B cell (primary cell): ENCODE data around the gene PAX4. TPM values are rescaled to one million over a fixed set of nuclear protein-coding genes. Genes with fewer than 3 reads are reported as not detected.
"Not testable (repeated sequence)": the region's sequence is repeated elsewhere in the genome, so short reads cannot be mapped to it uniquely, and the experiment has no call there.

Experiments used
- ATAC-seq: fragments of 200-7000 bp; cut with Tn5 transposase; one replicate; pipeline ENCODE4 v1.10.0; 2021; ENCODE audit warnings: low read depth, mild to moderate bottlenecking, moderate number of reproducible peaks, moderate library complexity
- CTCF ChIA-PET: fragments of 350-600 bp; sonication (Branson Sonifier 250); formaldehyde crosslinking; loops from one replicate; lab custom pipeline; 2021; ENCODE audit warnings: antibody characterized with exemption, inconsistent platforms; lab: Charles Lee
- POLR2A ChIA-PET: fragments of 350-600 bp; sonication (Branson Sonifier 250); formaldehyde crosslinking; loops from one replicate; lab custom pipeline; 2021; ENCODE audit warnings: antibody characterized with exemption; lab: Charles Lee
- DNase-seq: peaks from one replicate; pipeline ENCODE4 v3.0.0; 2013
- H2AFZ ChIP-seq: 2 replicates; pipeline ENCODE4 v1.6.1; 2012; ENCODE audit warnings: mild to moderate bottlenecking, low read depth, low read length; ENCODE audit not compliant: insufficient read depth, poor library complexity, severe bottlenecking
- H3K27ac ChIP-seq, 2 donors: 1 replicate in 1 of 2; 2 replicates in 1 of 2; pipeline ENCODE4 v1.5.1; 2012 to 2013; ENCODE audit warnings: low read length in 2 of 2, mild to moderate bottlenecking in 2 of 2, moderate library complexity in 1 of 2
- H3K27me3 ChIP-seq, 4 experiments: fragments of 200-600 bp in 1 of 4; sonication (generic) in 1 of 4; replicated peaks in 1 of 4; 1 replicate in 2 of 4; 2 replicates in 2 of 4; pipeline versions ENCODE4 v1.6.1 to v1.7.0; 2013 to 2016; ENCODE audit warnings: low read length in 3 of 4, mild to moderate bottlenecking in 2 of 4, mixed read lengths in 1 of 4, moderate library complexity in 1 of 4; ENCODE audit not compliant: insufficient read depth in 4 of 4, control insufficient read depth in 3 of 4; ENCODE audit errors: control extremely low read depth in 1 of 4
- H3K36me3 ChIP-seq, 2 experiments: replicated peaks in 1 of 2; 1 replicate in 1 of 2; 2 replicates in 1 of 2; pipeline versions ENCODE4 v1.6.1 to v1.7.1; 2013; ENCODE audit warnings: low read length in 1 of 2; ENCODE audit not compliant: insufficient read depth in 2 of 2, control insufficient read depth in 1 of 2; ENCODE audit errors: control extremely low read depth in 1 of 2, extremely low read depth in 1 of 2
- H3K4me1 ChIP-seq, 2 donors: fragments of 200-600 bp in 1 of 2; sonication (generic) in 1 of 2; 1 replicate in 1 of 2; 2 replicates in 1 of 2; pipeline versions ENCODE4 v1.5.1 to v1.6.1; 2013 to 2017; ENCODE audit warnings: low read length in 2 of 2; ENCODE audit not compliant: control insufficient read depth in 2 of 2, insufficient read depth in 2 of 2
- H3K4me2 ChIP-seq: replicated peaks from 2 replicates; pipeline ENCODE3; 2012; ENCODE audit warnings: mild to moderate bottlenecking, low read depth, low read length; ENCODE audit not compliant: poor library complexity, severe bottlenecking
- H3K4me3 ChIP-seq, 5 experiments: fragments of 200-600 bp in 1 of 5; sonication (generic) in 1 of 5; 1 replicate in 3 of 5; 2 replicates in 2 of 5; pipeline versions ENCODE4 v1.5.1 to v1.7.0; 2011 to 2016; ENCODE audit warnings: low read length in 4 of 5, mild to moderate bottlenecking in 4 of 5, low read depth in 2 of 5, control low read depth in 1 of 5, moderate library complexity in 1 of 5; ENCODE audit not compliant: insufficient read depth in 1 of 5; ENCODE audit errors: control extremely low read depth in 1 of 5, extremely low read depth in 1 of 5
- H3K79me2 ChIP-seq: fragments of 200-600 bp; sonication (generic); one replicate; pipeline ENCODE4 v1.6.0; 2016; ENCODE audit warnings: low read length; ENCODE audit not compliant: control insufficient read depth, insufficient read depth
- H3K9ac ChIP-seq: fragments of 200-600 bp; sonication (generic); 2 replicates; pipeline ENCODE4 v1.6.1; 2017; ENCODE audit warnings: mild to moderate bottlenecking, low read length, moderate library complexity
- H3K9me3 ChIP-seq, 3 donors: one replicate each; pipeline versions ENCODE4 v1.6.1 to v1.7.1; 2013; ENCODE audit warnings: low read length in 2 of 3; ENCODE audit not compliant: control insufficient read depth in 2 of 3, insufficient read depth in 1 of 3; ENCODE audit errors: control extremely low read depth in 1 of 3
- H4K20me1 ChIP-seq: 2 replicates; pipeline ENCODE4 v1.6.0; 2012; ENCODE audit warnings: mild to moderate bottlenecking, low read length; ENCODE audit not compliant: insufficient read depth, control insufficient read depth, poor library complexity, severe bottlenecking
- H3K27ac Mint-ChIP-seq: one replicate; pipeline ENCODE4 v1.8.0; 2021; ENCODE audit warnings: mixed read lengths
- H3K27me3 Mint-ChIP-seq: one replicate; pipeline ENCODE4 v1.8.0; 2021; ENCODE audit warnings: mixed read lengths
- H3K4me1 Mint-ChIP-seq: one replicate; pipeline ENCODE4 v1.8.0; 2021; ENCODE audit warnings: mixed read lengths
- H3K4me3 Mint-ChIP-seq: one replicate; pipeline ENCODE4 v1.8.0; 2021; ENCODE audit warnings: mixed read lengths
- H3K9me3 Mint-ChIP-seq: one replicate; pipeline ENCODE4 v1.8.0; 2022; ENCODE audit warnings: mixed read lengths; ENCODE audit not compliant: insufficient read depth
- EZH2 ChIP-seq: IDR thresholded peaks from 2 replicates; pipeline ENCODE4 v1.6.1; 2012; ENCODE audit warnings: borderline replicate concordance, low read depth, mild to moderate bottlenecking, moderate library complexity, low read length; ENCODE audit not compliant: insufficient read depth, poor library complexity, severe bottlenecking
- WGBS: methylation state at CpG from one replicate; pipeline ENCODE4 v1.1.5; 2013; ENCODE audit warnings: missing lambda C conversion rate; ENCODE audit not compliant: insufficient coverage; 5-methylcytosine and 5-hydroxymethylcytosine counted together
- intact Hi-C: fragments of 100-400 bp; cut with micrococcal nuclease; formaldehyde crosslinking; loops from one replicate; pipeline ENCODE4 v1.10.0; 2022
- polyA plus RNA-seq: library from polyadenylated mRNA; depleted of rRNA; stranded (reverse); fragments of >200 nt; gene quantifications from 2 replicates; pipeline ENCODE4 v1.2.3, GENCODE V29; 2012
- total RNA-seq, 2 donors: library from RNA; stranded (reverse); fragments of 120-200 nt in 1 of 2; gene quantifications; 1 replicate in 1 of 2; 2 replicates in 1 of 2; pipeline versions ENCODE4 v1.2.3 to v1.2.4, GENCODE V29; 2013 to 2022
- TF ChIP-seq, protein P1 (sequence below): fragments of 200-600 bp; IDR thresholded peaks from one replicate; pipeline ENCODE4 v1.8.0; 2022; ENCODE audit warnings: antibody characterized with exemption, mild to moderate bottlenecking

PAX4 gene
- total and polyA plus RNA-seq, 2 donors (not counting 1 experiment from before 2014, with no cell fraction given): not detected

DNA sequence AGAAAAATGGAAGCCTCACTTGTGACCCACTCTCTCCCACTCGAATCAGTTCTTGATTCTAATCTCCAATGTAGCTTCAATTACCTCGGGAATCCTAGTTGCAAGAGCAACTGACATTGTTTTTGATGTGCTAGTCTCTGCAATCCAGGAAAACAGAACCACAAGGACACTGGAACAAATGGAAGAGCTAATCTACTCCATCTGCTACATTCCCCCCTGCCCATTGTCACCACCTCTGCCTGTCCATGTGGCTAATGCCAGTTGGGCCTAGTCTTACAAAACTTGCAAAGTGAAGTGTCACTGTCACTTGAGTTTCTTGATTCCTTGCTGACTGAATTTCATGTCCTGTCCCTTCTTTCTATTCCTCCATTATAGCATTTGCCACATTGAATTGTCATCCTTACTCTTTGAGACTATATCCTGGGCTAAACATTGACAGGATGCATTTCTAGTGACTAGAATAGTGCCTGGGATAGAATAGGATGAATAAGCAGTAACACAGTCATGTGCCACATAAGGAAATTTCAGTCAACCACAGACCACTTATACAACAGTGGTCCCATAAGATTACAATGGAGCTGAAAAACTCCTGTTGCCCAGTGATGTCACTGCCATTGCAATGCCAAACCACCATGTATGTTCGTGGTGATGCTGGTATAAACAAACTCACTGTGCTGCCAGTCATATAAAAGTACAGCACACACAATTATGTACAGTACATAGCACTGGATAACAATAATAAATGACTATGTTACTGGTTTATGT is 46.0 kb downstream of the PAX4 start:
- ATAC-seq: no peak
- POLR2A ChIA-PET: no interaction called here
- no peak overlapping the region for H2AFZ ChIP-seq
- no peak overlapping the region for H3K4me2 ChIP-seq
- no peak for DNase-seq
- H3K36me3 ChIP-seq: peaks cover 0 to 2% of the 10 kb centered on the region in 2 experiments
- Mint-ChIP-seq H3K27ac (no peak overlapping the region), H3K27me3 (no peaks in the 10 kb centered on the region), H3K4me1 (no peaks in the 10 kb centered on the region), H3K9me3 (no peaks in the 10 kb centered on the region), H3K4me3 (no peak overlapping the region)
- no peaks in the 10 kb centered on the region for H4K20me1 ChIP-seq
- no peaks in the 10 kb centered on the region for H3K4me1 ChIP-seq
- intact Hi-C loops: no loop called here
- no CpG with 5 or more reads among the region's 3 CpGs for WGBS
- no peaks in the 10 kb centered on the region for H3K79me2 ChIP-seq
- H3K27me3 ChIP-seq: no peaks in the 10 kb centered on the region
- H3K9ac ChIP-seq: no peak overlapping the region
- H3K9me3 ChIP-seq: no peaks in the 10 kb centered on the region
- no peak overlapping the region for H3K27ac ChIP-seq
- CTCF ChIA-PET: no interaction called here
- no peak overlapping the region for H3K4me3 ChIP-seq
- TF ChIP-seq, protein P1, sequence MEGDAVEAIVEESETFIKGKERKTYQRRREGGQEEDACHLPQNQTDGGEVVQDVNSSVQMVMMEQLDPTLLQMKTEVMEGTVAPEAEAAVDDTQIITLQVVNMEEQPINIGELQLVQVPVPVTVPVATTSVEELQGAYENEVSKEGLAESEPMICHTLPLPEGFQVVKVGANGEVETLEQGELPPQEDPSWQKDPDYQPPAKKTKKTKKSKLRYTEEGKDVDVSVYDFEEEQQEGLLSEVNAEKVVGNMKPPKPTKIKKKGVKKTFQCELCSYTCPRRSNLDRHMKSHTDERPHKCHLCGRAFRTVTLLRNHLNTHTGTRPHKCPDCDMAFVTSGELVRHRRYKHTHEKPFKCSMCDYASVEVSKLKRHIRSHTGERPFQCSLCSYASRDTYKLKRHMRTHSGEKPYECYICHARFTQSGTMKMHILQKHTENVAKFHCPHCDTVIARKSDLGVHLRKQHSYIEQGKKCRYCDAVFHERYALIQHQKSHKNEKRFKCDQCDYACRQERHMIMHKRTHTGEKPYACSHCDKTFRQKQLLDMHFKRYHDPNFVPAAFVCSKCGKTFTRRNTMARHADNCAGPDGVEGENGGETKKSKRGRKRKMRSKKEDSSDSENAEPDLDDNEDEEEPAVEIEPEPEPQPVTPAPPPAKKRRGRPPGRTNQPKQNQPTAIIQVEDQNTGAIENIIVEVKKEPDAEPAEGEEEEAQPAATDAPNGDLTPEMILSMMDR: no peak
- TF ChIP-seq EZH2: no peak

GRCh38 chr7:127568034-127568433 is 49.9 kb downstream of the PAX4 start:
- POLR2A ChIA-PET, ATAC-seq, H3K27me3 Mint-ChIP-seq, H3K9ac ChIP-seq, CTCF ChIA-PET, DNase-seq, H3K4me3 Mint-ChIP-seq, intact Hi-C loops, H3K27ac Mint-ChIP-seq, H3K36me3 ChIP-seq, H3K4me3 ChIP-seq, H3K4me2 ChIP-seq, H2AFZ ChIP-seq, H4K20me1 ChIP-seq, H3K4me1 ChIP-seq, H3K9me3 Mint-ChIP-seq, H3K27me3 ChIP-seq, H3K4me1 Mint-ChIP-seq, H3K27ac ChIP-seq, H3K79me2 ChIP-seq, H3K9me3 ChIP-seq: not testable (repeated sequence)
- no CpG with 5 or more reads among the region's 3 CpGs for WGBS
